HG03025 (cell line): ENCODE results near the gene NUDT1.

Experiments
- ATAC-seq: cut with Tn5 transposase; IDR thresholded peaks from one replicate; pipeline ENCODE4 v1.9.1; 2021; ENCODE audit warnings: mild to moderate bottlenecking, moderate library complexity; ENCODE audit not compliant: unreplicated experiment, low FRiP score

NUDT1 gene

GRCh38 chr7:2245883-2246675 is 4.1 kb downstream of the NUDT1 start:
- ATAC-seq = no peak

- ATAC-seq = no peak
These were observed 5.3 kb downstream of the NUDT1 start for GRCh38 chr7:2247141-2247995.

GRCh38 chr7:2248984-2249694 is 7.1 kb downstream of the NUDT1 start:
- no peak for ATAC-seq

GRCh38 chr7:2249744-2250323 is 7.8 kb downstream of the NUDT1 start:
- ATAC-seq = no peak

GRCh38 chr7:2251381-2251780 is 9.4 kb downstream of the NUDT1 start:
- ATAC-seq = no peak

GRCh38 chr7:2251841-2252771 is 10.1 kb downstream of the NUDT1 start:
- no peak for ATAC-seq

GRCh38 chr7:2253021-2253420 is 11.0 kb downstream of the NUDT1 start:
- no peak for ATAC-seq

- ATAC-seq = no peak
These were observed 11.7 kb downstream of the NUDT1 start for GRCh38 chr7:2253525-2254244.

- ATAC-seq = no peak
These were observed 12.6 kb downstream of the NUDT1 start for GRCh38 chr7:2254429-2255144.

GRCh38 chr7:2255145-2256139 is 13.4 kb downstream of the NUDT1 start:
- ATAC-seq = no peak

- no peak for ATAC-seq
These were observed 14.4 kb downstream of the NUDT1 start for GRCh38 chr7:2256306-2257045.

GRCh38 chr7:2257046-2257551 is 15.1 kb downstream of the NUDT1 start:
- no peak for ATAC-seq

GRCh38 chr7:2257651-2258050 is 15.6 kb downstream of the NUDT1 start:
- no peak for ATAC-seq

- ATAC-seq = no peak
These were observed 16.8 kb downstream of the NUDT1 start for GRCh38 chr7:2258661-2259365.

- no peak for ATAC-seq
These were observed 17.5 kb downstream of the NUDT1 start for GRCh38 chr7:2259480-2259879.

GRCh38 chr7:2260820-2261219 is 18.8 kb downstream of the NUDT1 start:
- no peak for ATAC-seq
